SKM-1 (cell line): Measurements from ENCODE around the gene PRKCE.

Source experiments
- DNase-seq: peaks from one replicate; lab custom pipeline; 2025; ENCODE audit not compliant: unreplicated experiment; lab: John Stamatoyannopoulos, UW

PRKCE gene

DNA sequence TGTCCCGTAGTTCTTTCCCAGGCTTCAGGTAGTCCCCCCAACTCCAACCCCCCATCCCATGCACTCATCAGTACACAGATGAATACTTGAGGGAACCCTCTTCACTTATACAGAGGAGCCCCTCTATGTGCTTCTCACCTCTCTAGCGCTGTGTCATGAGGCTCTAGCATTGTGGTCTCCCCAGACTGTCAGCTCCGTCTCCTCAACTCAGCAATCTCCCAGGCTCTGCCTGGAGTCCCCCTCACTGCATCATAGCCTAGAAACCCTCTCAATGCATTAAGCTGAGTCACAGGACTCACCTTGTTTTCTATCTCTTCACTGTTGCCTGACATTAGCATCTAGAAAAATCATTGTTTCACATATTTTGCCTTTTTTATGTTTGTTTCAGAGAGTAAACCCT, 20.2 kb upstream of the PRKCE start:
- no peak for DNase-seq

DNA sequence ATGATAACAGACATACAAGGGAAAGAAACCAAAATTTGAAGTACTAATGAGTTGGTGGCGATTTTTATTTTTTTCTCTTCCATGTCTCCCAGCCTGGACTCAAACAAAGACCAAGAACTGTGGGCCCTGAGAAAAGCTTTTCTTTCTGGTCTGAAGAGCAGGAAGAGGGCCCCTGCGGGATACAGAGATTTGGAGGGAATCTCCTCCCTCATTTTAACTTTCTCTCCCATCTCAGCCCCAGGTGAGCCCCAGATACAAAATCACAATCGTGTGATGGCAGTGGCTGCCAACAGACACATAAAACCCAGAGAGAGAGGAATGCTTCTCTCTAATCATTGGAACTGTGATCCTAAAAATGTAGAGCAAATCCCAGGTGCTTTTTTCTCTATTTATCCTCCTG, 19.5 kb upstream of the PRKCE start:
- no peak for DNase-seq

DNA sequence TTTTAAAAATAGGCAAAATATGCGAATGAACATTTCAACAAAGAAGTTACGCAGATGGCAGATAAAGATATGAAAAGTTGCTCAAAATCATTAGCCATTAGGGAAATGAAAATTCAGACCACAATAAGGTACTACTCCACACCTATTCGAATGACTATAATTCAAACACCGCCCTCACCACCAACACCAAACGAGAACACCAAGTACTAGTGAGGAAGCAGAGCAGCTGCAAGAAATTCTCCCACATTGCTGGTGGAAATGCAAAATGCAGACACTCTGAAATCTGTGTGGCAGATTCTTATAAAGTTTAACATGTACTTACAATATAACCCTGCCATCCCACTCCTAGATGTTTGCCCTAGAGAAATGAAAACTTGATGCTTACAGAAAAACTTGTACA, 17.3 kb upstream of the PRKCE start:
- DNase-seq = no peak

DNA sequence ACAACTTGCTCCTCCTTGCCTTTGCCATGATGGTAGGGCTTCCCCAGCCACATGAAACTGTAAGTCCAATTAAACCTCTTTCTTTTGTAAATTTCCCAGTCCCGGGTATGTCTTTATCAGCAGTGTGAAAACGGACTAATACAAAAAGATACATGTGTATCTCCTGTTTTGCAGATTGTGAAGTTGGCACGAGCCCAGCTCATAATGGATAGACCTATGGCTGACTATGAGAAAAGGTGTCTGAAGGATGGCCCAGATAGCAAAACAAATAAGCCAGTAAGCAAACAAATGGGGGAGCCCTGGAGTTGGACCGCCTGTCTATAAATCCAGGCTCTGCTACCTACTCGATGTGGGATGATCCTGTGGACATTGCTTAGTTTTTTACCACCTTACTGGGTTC, 15.5 kb upstream of the PRKCE start:
- DNase-seq = no peak

DNA sequence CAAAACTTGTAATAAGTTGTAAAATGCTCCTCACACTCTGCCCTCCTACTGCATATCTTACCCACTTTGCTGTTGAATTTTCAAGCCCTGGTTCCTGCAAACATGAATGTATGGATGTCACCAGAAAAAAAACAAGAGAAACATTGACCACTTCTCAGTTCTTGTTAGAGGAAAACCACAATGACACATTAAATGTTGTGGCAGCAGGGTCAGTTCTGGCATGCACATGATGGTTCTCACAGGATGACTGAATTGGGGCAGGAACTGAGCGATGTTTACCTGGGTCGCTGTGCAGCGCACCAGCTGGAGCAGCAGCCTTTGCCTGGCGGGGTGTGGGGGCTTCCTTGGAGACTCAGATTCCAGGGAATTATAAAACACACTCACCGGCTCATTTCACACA, 14.0 kb upstream of the PRKCE start:
- DNase-seq = peak; percentile 25

DNA sequence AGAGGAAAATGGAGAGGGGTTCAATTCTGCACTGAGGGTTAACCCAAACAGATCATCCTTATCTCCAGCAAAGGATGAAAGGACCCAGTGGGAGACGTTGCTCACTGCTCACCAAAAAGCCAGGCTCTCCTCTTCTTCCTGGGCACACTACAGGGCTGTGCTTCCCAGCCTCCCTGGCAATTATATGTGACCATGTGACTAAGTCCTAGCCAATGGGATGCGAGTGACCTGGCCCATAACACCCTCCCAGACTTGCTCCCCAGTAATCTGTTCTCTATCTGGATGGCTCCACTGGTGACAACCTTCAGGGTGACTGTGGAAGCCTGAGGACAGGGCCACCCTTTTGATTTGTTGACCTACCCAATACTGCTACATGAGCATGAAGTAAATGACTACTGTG, 10.9 kb upstream of the PRKCE start:
- DNase-seq = no peak

DNA sequence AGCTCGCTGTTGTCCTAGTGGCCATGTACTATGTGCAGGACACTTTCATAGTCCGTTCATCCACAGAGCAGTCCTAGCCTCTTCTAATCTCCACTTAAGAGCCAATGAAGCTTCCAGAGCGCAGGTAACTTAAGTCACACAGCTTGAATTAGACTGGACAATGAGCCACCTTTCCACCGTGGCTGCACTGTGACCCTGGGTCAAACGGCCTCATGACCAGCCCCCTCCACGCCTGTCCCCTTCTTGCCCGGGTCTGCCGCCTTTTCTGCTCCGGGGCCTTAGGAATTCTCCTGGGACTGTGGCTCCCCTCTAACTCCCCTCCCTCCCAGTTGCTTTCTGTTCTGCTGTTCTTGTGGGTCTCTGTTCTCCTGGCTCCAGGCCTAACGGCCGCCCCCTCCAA, 8.4 kb upstream of the PRKCE start:
- DNase-seq = no peak

DNA sequence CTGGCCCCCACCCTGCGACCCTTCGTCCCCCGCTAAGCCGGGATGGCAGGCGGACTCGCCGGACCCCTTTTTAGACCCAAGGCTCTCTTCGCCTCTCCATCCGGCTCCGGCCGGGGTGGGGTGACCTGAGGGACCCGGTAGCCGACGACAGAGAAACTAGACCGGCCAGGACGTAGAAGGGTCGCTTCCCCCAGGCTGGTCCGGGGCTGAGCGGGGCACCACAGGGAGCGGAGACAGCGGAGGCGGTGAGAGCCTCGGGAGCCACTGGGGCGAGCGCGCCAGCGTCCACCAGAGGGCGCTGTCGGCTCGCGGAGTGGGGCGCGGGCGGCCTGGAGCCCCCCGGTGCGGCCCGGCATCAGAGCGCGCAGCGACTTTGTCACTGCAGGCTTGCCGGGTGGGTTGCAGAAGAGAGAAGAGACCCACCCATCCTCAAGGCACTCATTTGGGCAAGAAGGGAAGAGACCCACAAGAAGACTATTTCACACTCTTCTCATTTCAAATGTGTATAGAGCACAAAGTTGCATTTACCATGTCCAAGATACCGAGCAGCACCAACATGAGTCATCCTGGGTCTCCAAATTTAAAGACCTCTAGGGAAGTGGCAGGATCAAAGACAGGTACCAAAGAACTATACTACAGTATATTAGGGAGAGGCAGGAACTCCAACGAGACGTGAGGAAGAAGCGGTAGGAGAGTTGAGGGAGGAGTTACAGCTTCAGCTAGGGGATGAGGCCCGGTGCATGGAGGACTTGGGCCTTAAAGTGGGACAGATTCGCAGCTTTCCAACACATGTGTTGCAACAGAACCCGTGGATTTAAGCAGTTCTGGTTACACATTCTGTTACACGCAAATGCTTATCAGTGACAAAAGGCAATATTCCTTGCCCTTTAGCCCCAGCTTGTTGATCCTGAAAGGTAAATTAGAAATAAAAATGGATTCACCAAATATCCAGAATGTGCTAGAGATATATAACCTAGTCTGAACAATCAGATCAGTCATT, 7.6 kb upstream of the PRKCE start:
- DNase-seq = peak; percentile 30

DNA sequence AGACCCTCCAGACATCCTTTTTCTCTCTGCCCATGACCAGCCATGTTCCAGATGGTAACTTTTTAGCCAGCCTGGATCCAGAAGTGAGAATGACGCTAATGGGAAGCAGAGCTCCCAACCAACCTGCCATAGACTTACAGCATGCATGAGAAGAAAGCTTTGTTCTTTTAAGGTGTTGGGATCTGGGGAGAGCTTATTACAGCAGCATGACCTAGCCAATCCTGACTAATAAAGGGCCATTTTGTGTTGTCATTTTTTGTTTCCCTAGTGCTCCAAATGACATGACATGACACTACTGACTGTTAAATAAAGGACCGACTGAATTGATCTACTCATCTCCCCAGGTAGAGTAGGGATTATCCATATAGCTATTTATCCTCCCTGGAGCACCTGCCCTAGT, 5.2 kb upstream of the PRKCE start:
- no peak for DNase-seq

DNA sequence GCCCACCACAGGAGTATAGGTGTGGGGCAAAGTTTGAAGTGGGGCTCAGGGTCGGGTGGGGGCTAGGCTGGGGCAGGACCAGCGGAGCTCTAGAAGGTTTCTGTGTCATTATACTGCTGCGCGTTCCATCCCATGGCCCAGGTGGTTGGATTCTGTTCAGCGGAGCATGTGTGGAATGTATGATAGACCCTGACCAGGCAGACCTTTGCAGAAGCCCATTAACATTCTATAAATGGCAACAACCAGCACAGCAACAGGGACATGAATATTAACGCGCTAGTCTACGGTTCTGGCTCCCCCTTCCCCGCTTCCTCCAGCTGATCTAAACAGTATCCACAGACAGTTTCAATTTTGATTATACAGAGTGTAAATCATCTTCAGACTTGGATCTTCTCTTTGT, 4.1 kb upstream of the PRKCE start:
- DNase-seq = no peak

DNA sequence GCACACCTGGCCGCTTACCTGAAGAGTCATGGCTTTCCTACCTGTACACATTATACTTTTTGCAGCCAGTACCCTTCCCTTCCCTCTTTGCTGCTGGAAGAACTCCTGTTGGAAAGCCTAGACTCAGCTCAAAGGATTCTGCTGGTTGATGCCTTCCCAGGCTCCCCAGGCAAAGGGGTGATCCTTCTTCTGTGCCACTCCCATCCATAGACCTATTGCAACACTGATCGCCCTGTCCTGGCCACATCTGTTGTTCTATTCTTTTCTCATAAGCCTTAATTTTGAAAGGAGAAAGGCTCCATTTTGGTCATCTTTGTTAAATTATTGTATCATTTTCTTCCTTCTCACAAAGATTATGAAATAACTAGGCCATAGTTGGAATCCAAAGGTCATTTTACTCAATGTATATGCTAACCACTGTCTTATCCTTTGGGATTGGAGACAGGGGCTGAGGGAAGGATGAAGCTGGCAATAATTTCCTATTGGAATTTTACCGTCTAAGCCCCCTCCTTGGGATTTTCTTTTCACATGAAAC, 3.4 kb upstream of the PRKCE start:
- DNase-seq = no peak

DNA sequence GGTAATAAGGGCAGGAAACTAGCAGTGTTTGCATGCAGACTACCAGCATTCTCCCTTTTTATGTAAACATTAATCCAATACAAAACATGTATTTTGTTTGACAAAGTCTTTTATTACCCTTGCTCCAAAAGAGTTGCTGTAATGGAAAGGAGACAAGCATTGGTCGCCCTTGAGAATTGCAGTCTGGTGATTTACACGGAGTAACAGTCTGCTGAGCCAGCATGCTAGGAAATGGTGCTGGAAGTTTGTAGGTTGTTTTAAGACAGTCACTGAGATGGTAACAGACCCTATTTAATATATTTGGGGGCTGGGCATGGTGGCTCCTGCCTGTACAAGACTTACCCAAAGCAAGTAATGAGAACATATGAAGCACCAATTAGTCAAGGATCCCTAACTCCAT, 2.8 kb upstream of the PRKCE start:
- no peak for DNase-seq

DNA sequence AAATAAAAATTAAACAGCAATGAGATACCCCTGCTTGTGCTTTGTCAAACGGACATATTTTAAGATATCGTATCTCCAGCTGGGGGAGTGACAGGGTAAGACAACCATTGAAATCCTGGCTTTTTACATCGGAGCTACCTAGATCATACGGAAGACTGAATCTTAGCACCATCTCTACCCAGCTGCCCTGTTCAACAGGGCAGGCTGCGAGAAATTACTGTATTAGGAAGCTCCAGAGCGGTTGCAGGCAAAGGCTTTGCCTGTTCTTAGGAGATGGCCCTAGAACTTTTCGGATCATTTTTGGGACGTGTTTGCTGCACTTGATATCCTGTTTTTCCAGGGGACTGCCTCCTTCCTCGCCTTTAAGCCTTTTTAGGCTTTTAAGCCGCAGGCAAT, 2.0 kb upstream of the PRKCE start:
- no peak for DNase-seq

DNA sequence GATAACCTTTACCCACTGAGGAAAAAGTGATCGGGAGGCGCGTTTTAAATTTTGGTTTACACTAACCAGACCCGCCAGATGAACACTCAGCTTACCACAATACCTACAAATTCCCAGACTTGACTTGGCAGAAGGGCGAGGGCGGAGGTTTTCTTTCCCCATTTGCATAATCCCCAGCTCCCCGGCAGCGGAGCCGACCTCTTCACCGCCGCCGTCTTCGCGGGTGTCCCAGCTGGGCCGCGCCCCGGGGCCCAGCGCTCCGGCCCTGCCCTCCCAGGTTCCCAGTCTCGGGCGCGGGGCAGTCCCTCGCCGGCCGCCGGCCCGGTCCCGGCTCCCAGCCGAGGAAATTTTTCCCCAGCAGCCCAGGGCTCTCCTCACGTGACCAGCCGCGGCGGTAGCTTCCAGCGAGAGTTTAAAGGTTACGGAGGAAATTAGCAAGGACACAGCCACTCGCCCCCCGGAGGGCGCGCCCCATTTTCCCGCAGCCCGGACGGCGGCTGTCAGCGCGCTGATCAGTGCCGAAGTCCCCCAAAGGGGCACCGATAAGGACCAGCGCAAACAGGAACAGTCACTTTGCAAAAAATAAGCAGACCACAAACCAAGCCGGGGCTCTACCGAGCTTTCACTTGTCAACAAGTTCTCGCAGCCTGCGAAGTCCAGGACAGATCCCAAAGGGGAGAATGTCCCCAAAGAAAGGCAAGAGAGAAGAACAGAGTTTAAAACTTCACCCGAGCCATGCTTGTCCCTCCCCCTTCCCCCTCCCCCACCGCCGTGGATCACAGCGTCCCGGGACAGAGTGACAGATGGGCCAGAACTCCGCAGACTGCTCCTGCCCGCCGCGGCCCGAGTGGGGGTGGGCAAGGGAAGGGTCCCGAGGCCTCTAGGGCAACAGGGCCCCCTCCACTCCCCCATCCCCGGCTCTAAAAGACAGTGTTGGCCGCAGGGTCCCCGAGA, 1.3 kb upstream of the PRKCE start:
- no peak for DNase-seq

DNA sequence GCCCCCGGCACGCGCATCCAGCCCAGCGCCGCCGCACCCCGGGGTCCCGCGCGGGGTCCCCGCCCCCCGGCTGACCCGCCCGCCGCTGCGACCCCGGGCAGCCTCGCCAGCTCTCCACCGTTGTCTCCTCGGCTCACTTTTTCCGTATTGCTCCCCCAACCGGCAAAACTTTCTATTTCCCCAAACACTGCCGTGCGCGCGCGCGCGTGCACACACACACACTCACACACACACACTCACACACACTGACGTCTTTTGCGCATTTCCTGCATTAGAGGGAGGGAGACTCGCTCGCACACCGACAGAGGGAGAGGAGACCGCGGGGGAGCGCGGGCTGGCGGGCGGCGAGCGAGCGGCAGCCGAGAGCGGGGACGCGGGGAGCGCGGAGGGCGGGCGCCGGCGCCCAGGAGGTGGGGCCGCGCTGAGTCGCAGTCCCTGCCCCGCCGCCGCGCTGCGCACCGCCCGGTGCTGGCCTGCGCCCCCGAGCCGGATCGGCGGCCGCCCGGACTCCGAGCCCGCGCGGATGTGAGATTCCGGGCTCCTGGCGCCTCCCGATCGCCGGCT, 542 bp upstream of the PRKCE start:
- DNase-seq = peak; percentile 93

DNA sequence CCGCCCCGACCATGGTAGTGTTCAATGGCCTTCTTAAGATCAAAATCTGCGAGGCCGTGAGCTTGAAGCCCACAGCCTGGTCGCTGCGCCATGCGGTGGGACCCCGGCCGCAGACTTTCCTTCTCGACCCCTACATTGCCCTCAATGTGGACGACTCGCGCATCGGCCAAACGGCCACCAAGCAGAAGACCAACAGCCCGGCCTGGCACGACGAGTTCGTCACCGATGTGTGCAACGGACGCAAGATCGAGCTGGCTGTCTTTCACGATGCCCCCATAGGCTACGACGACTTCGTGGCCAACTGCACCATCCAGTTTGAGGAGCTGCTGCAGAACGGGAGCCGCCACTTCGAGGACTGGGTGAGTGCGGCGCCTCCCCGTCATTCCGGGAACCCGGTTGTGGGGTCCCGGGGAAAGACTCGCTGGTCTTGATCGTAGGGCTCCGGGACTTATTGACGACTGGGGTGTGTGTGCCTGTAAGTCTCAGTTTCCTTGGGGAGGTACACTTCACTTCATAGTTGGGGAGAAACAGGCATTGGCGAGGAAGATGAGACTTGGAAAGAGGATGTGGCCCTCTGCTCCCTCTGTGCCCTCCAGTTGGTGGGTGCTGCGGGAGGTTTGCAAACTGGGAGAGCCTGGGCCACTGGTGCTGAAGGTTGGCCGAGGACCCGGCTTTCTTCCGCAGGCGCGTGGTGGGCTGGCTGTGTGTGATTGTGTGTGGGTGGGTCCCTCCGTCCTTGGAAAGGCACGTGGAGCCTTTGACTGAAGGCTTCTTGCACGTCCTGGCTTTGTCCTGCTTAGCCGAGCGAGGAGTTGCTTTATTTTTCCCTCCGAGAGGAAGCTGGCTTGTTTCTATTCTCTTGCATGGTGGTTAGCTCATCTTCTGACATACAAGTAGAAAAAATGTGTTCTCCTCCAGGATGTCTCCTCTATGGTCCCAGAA, 886 bp downstream of the PRKCE start:
- peak; percentile 63 for DNase-seq

DNA sequence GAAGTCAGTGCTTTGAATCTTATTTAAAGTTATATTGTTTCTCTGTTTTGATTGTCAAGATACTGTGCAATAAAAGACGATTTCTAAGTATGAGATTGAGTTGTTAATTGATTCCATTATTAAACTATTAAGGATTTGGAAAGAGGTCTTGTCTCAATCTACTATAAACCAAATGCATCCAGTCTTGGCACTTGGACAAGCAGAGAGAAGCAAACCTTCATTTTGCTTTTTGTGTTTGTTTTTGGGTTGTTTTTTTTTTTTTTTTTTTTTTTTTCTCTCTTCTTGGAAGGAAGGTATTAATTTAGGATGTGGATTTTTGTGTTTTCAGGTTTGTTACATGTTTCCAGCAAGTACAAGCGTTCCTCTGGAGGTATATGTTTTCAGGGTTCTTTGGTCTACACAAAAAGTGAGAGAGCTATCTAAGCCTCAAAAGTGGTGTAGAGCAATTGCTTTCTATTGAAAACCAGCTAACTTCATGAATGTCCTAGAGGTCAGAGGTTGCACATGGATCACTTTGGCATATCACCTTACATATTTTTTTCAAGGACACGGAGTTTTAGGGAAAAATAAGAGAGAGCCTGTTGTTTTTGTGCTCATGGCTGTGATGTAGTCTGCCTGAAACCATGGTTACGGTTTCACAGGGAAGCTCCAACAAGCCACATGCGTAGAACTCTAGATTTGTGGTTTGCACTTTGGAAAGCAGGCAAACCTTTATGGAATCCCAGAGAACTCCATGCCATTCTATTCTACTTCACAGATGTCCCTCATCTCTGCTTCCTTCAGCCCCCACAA, 1.8 kb downstream of the PRKCE start:
- DNase-seq = no peak

DNA sequence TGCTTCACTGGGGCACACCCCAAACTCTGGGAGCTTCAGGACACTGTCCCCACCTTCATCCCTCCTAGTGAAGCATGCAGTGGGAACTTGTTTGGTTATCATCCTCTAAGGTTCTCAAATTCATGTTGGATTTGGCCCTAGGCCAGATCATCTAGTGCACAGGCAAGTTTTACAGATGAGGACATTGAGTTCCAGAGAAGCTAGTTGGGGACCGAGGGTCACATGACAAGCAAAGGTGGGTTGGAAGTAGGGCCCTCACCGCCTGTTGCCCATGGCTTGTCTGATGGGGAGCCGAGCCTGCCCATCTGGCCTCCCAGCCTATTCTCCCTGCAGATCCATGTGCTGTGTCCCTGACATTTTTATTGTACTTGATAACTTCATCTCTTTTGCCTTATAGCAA, 2.8 kb downstream of the PRKCE start:
- DNase-seq = no peak

DNA sequence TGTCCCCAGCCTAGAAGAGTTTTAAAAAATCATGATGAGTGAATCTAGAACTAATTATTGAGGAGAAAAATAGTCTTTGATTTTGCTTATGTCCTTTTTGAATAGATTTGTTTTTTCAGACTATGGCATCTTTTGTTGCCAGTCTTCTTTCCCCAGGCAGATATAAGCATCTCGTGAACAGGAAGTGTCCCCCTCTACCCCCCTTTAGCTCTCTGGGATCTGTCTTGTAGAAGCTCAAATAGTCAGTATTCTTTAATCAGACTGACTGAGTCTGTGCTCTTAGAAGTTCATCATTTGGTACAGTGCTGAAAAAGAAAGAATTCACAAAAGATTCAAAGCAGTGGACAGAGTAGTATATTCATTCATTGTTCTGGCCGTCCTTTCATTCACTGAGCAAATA, 10.4 kb downstream of the PRKCE start:
- DNase-seq = no peak
